ENCODE results near the gene COL4A3. TPM values are rescaled to one million over a fixed set of nuclear protein-coding genes. Genes with fewer than 3 reads are reported as not detected.

The COL4A3 gene
- total RNA-seq, 1 experiment from 2014 or later, result 0.15 TPM

- Histone ChIP-seq H4K20me1 (ENCODE audit: control insufficient read depth, insufficient read depth, insufficient read length) (no peaks in the 10 kb centered on the region), H3K23me2 (ENCODE audit: insufficient read length, low read depth, low read length, poor library complexity, severe bottlenecking) (no peaks in the 10 kb centered on the region), H3K4ac (ENCODE audit: low read depth, low read length) (no peak overlapping the region), H4K5ac (ENCODE audit: insufficient read length, low read depth, low read length) (no peak overlapping the region), H3K27ac (ENCODE audit: insufficient read length, low read depth, low read length) (no peak overlapping the region), H2BK15ac (ENCODE audit: low read depth, low read length) (no peak overlapping the region), H4K8ac (replicated peaks; ENCODE audit: insufficient read length, low read depth, low read length) (no peak overlapping the region), H2AK5ac (ENCODE audit: insufficient read length, low read length) (no peak overlapping the region), H3K9ac (ENCODE audit: extremely low read depth, insufficient read length, low read length) (no peak overlapping the region), H2BK5ac (ENCODE audit: insufficient read length, low read length) (no peak overlapping the region), H3K56ac (ENCODE audit: insufficient read length, low read depth, low read length) (no peak overlapping the region), H2BK120ac (ENCODE audit: low read depth, low read length, poor library complexity, severe bottlenecking) (no peak overlapping the region), H3K9me3 (ENCODE audit: control insufficient read depth, low read depth, low read length) (no peaks in the 10 kb centered on the region), H3K4me2 (ENCODE audit: insufficient read depth, insufficient read length, low read length) (no peak overlapping the region), H2BK20ac (ENCODE audit: low read depth, low read length, poor library complexity, severe bottlenecking) (no peak overlapping the region), H4K91ac (ENCODE audit: insufficient read length, low read depth, low read length) (no peak overlapping the region), H3K27me3 (ENCODE audit: insufficient read depth, low read length) (no peaks in the 10 kb centered on the region), H3K4me1 (ENCODE audit: insufficient read depth, low read length) (no peaks in the 10 kb centered on the region), H3K23ac (ENCODE audit: insufficient read length, low read depth, low read length) (no peak overlapping the region), H3K14ac (ENCODE audit: insufficient read depth, low read length) (no peak overlapping the region), H3T11ph (ENCODE audit: low read length) (no peak overlapping the region), H3K18ac (ENCODE audit: insufficient read length, low read depth, low read length) (no peak overlapping the region), H3K79me1 (ENCODE audit: insufficient read depth, low read depth, low read length, poor library complexity, severe bottlenecking) (no peaks in the 10 kb centered on the region), H3K79me2 (ENCODE audit: insufficient read depth, low read length) (no peaks in the 10 kb centered on the region), H2BK12ac (ENCODE audit: insufficient read length, low read depth, low read length) (no peak overlapping the region), H2AFZ (ENCODE audit: low read length) (no peak overlapping the region)
- Mint-ChIP-seq H3K9me3 (no peaks in the 10 kb centered on the region), H3K27ac (no peak overlapping the region), H3K4me1 (peaks cover 0 to 3% of the 10 kb centered on the region in 2 experiments; a peak in 2 of 4 replicates), H3K36me3 (ENCODE audit: insufficient read depth in 1 of 3, low read depth in 3 of 3) (no peaks in the 10 kb centered on the region), H3K4me3 (no peak overlapping the region), H3K27me3 (ENCODE audit: low read depth) (no peaks in the 10 kb centered on the region)
- no peak for DNase-seq
- WGBS (ENCODE audit: extremely low coverage, insufficient read length, low lambda C conversion rate), result no CpG with 5 or more reads among the region's 5 CpGs
- no peak for TF ChIP-seq CTCF (conservative IDR thresholded peaks at IDR 0.05)
Measured at GRCh38 chr2:227134591-227134990, 29.8 kb upstream of the COL4A3 start.
